Prostate gland (tissue), 2 donors: Measurements from ENCODE around the gene PAX5.

Experiments
- CTCF ChIP-seq, 4 experiments: fragments of 200-600 bp in 2 of 4; fragments of 450-650 bp in 2 of 4; sonication (generic) in 2 of 4; IDR thresholded peaks; 1 replicate in 3 of 4; 2 replicates in 1 of 4; pipeline ENCODE4 v1.5.1; 2016 to 2019; ENCODE audit warnings: antibody characterized with exemption in 4 of 4, mild to moderate bottlenecking in 2 of 4, moderate library complexity in 2 of 4
- POLR2A ChIP-seq: fragments of 450-650 bp; IDR thresholded peaks from one replicate; pipeline ENCODE4 v1.6.1; 2016; ENCODE audit warnings: antibody characterized with exemption, mild to moderate bottlenecking
- POLR2AphosphoS5 ChIP-seq: sonication (generic); formaldehyde crosslinking; IDR thresholded peaks from one replicate; pipeline ENCODE4 v1.6.1; 2017; ENCODE audit warnings: antibody characterized with exemption

DNA sequence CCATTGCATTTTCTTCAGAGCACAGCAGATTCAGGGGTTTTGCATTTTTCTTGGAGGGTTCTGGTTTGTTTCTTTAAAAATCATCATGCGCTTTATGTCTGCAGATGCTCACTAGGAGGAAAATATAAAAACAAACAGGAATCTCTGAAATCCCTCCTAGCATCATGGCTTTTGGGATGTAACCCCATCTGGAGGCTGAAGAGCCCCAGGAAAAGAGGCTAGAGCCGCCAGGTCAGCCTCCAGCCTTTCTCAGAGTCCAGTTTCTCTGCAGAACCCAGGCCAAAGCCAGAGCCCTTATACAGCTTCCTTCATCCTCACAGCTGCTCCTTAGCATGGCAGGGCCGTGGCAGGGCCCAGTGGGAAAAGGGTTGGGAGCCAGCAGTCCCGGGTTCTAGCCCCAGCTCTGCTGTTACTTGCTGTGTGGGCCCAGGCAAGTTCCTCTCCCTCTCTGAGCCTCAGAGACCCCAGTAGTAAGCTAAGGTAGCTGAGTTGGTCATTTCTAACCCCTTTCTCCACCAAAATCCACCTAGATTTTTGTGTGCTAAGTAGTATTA is 62.1 kb downstream of the PAX5 start:
- no peak for TF ChIP-seq CTCF (IDR thresholded peaks at IDR 0.05)
- no peak for TF ChIP-seq POLR2A
- TF ChIP-seq POLR2AphosphoS5, result no peak
